ENCODE results near the gene OOSP2.

- TF ChIP-seq CTCF (IDR thresholded peaks at IDR 0.05): no peak
- TF ChIP-seq POLR2A (IDR thresholded peaks at IDR 0.05; ENCODE audit: low read depth): no peak
- no peak for TF ChIP-seq POLR2AphosphoS5 (IDR thresholded peaks at IDR 0.05)
- TF ChIP-seq EP300 (IDR thresholded peaks at IDR 0.05): no peak
These were observed 42.4 kb upstream of the OOSP2 start for GRCh38 chr11:59997800-59998199.

Measured in esophagus muscularis mucosa (tissue), 4 donors.